Measurements from ENCODE around the gene PAQR5.

The PAQR5 gene

GRCh38 chr15:69414701-69415167 lies 116.0 kb downstream of the PAQR5 start:
- H3K4me3 ChIP-seq (ENCODE audit: low read length): peak overlapping the region; percentile 83
- no peak for TF ChIP-seq ZNF274 (IDR thresholded peaks at IDR 0.05; ENCODE audit: low read depth, low read length)

DNA sequence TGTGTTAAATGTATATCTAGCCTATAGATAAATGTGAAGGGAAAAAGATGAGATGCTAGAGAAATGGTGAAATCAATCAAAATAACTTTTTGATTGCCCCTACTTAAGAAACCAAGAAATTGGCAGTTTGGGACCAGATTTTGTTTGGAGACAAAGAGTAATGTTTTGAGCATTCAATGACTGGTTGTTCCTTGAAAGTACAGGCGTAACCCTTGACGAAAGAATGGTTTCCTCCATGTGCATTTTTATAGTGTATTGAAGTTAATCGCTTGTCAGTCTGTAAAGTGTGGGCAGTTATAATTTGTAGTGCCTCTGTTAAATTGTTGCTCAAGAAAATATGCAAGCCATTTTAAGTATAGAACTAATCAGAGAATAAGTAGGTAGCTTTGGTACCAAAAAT lies 116.7 kb downstream of the PAQR5 start:
- TF ChIP-seq ZNF274 (IDR thresholded peaks at IDR 0.05; ENCODE audit: low read depth, low read length): no peak
- peak overlapping the region; percentile 83; the same call in 1 of the 2 replicates for H3K4me3 ChIP-seq (ENCODE audit: low read length)

- no peak for TF ChIP-seq ZNF274 (IDR thresholded peaks at IDR 0.05; ENCODE audit: low read depth, low read length)
- no peak overlapping the region; the same call in 1 of the 2 replicates for H3K4me3 ChIP-seq (ENCODE audit: low read length)
Measured at GRCh38 chr15:69417581-69417980, 118.9 kb downstream of the PAQR5 start.

DNA sequence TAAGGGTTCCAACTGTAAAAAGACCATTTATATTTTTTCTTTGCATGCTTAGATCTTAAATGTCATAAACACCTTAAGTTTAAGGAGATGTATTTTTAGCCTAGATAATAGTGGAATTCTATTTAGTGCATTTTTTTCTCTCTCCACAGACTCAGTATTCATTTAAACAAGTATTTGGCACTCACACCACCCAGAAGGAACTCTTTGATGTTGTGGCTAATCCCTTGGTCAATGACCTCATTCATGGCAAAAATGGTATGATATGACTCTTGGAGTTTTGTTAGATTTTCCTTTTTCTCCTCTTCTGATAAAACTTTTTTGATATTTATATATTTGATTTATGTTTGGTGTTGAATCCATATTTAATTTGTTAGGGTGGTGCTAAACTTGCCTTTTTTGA lies 122.8 kb downstream of the PAQR5 start:
- no peak overlapping the region for H3K4me3 ChIP-seq (ENCODE audit: low read length)
- no peak for TF ChIP-seq ZNF274 (IDR thresholded peaks at IDR 0.05; ENCODE audit: low read depth, low read length)

- TF ChIP-seq ZNF274 (IDR thresholded peaks at IDR 0.05; ENCODE audit: low read depth, low read length): no peak
Measured at GRCh38 chr15:69422336-69422895, 123.7 kb downstream of the PAQR5 start.

DNA sequence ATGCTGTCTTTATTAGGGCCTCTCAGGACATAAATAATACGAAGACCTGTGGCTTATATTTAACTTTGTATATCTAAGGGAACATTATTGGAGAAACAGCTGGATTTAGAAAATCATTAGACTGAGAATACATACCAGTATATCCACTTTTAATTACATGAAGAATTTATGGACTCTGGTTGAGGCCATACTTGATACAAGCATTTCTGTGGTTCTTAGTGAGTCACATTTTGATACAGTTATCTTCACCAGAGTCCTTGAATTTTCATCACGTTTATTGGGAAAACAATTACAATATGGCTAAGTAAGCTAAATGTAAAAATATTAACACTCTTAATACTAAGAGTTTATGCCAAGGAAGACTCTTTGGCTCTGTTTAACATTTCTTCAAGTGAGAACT lies 125.3 kb downstream of the PAQR5 start:
- H3K4me3 ChIP-seq (ENCODE audit: low read length): no peak overlapping the region
- TF ChIP-seq ZNF274 (IDR thresholded peaks at IDR 0.05; ENCODE audit: low read depth, low read length): no peak

More at GRCh38 chr15:69422336-69422895, 123.7 kb downstream of the PAQR5 start:
- no peak overlapping the region for H3K4me3 ChIP-seq (ENCODE audit: low read length)

GRCh38 chr15:69424748-69425413 lies 126.2 kb downstream of the PAQR5 start:
- H3K4me3 ChIP-seq (ENCODE audit: low read length): no peak overlapping the region

GRCh38 chr15:69433831-69434230 lies 135.1 kb downstream of the PAQR5 start:
- no peak for TF ChIP-seq ZNF274 (IDR thresholded peaks at IDR 0.05; ENCODE audit: low read depth, low read length)

More at GRCh38 chr15:69424748-69425413, 126.2 kb downstream of the PAQR5 start:
- no peak for TF ChIP-seq ZNF274 (IDR thresholded peaks at IDR 0.05; ENCODE audit: low read depth, low read length)

DNA sequence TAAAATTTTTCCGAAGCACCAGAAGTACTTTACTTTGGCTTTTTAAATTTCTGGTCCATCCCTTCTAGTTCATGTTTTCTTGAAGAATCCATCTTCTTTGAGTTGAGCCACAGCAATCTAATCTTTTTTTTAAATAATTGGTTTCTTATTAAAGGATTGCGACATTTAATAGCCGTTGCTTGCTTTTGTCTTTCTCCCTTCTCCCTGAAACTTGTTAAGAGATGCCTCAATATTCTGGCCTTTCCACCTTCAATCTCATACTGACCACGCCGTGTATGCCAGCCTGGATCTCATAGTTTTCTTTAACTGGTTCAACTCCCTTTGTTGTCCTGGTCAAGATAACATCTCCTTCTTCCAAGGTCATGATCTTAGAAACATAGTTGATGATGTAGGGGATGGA lies 135.5 kb downstream of the PAQR5 start:
- H3K4me3 ChIP-seq (ENCODE audit: low read length): no peak overlapping the region
- no peak for TF ChIP-seq ZNF274 (IDR thresholded peaks at IDR 0.05; ENCODE audit: low read depth, low read length)

More at GRCh38 chr15:69433831-69434230, 135.1 kb downstream of the PAQR5 start:
- H3K4me3 ChIP-seq (ENCODE audit: low read length): no peak overlapping the region

DNA sequence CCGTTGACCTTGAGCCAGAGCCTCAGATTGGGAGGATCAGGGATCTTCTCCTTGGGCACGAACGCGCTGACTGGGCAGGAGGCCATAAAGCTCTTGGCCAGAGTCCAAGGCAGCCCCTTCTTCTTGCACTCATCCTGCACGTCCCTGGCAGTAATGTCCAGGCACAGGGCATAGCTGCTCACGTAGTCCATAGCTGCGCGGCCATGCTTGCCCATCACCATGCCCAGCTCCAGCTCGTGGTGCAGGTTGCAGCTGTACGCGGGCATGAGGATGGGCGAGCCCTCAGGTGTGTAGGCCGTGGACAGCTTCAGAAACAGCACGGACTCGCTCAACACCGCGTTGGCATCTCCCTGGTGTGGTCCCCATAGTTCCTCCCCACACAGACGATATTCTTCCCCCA lies 136.0 kb downstream of the PAQR5 start:
- no peak overlapping the region for H3K4me3 ChIP-seq (ENCODE audit: low read length)
- TF ChIP-seq ZNF274 (IDR thresholded peaks at IDR 0.05; ENCODE audit: low read depth, low read length): no peak

- no peak overlapping the region for H3K4me3 ChIP-seq (ENCODE audit: low read length)
- TF ChIP-seq ZNF274 (IDR thresholded peaks at IDR 0.05; ENCODE audit: low read depth, low read length): no peak
Measured at GRCh38 chr15:69435985-69436384, 137.3 kb downstream of the PAQR5 start.

DNA sequence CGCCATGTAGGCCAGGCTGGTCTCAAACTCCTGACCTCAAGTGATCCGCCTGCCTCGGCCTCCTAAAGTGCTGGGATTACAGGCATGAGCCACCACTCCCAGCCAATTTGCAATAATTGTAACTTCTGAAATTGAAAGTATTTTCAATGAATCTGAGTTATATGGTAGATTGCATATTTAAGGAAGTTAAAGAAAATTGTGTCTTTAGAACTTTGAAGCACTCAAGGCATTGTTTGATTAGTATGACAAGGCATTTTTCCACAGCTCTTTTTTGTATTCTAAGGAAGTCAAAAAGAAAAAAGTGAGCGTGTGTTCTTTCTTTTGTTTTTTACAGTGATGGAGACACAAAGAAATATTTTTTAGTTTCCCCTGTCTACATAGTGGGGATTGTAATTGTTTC lies 138.2 kb downstream of the PAQR5 start:
- no peak overlapping the region for H3K4me3 ChIP-seq (ENCODE audit: low read length)
- no peak for TF ChIP-seq ZNF274 (IDR thresholded peaks at IDR 0.05; ENCODE audit: low read depth, low read length)

- H3K4me3 ChIP-seq (ENCODE audit: low read length): no peak overlapping the region
- no peak for TF ChIP-seq ZNF274 (IDR thresholded peaks at IDR 0.05; ENCODE audit: low read depth, low read length)
Measured at GRCh38 chr15:69439623-69440022, 140.9 kb downstream of the PAQR5 start.

- no peak for TF ChIP-seq ZNF274 (IDR thresholded peaks at IDR 0.05; ENCODE audit: low read depth, low read length)
- no peak overlapping the region for H3K4me3 ChIP-seq (ENCODE audit: low read length)
Measured at GRCh38 chr15:69443032-69443611, 144.4 kb downstream of the PAQR5 start.

- H3K4me3 ChIP-seq (ENCODE audit: low read length): no peak overlapping the region
- TF ChIP-seq ZNF274 (IDR thresholded peaks at IDR 0.05; ENCODE audit: low read depth, low read length): no peak
Measured at GRCh38 chr15:69444686-69445085, 146.0 kb downstream of the PAQR5 start.

Measured in GM08714 (cell line).